ENCODE measurements around the gene STAT2. TPM values are rescaled to one million over a fixed set of nuclear protein-coding genes. Genes with fewer than 3 reads are reported as not detected.

The STAT2 gene
- total and polyA plus RNA-seq, 4 donors = 20.0 to 191 (median 120) TPM

DNA sequence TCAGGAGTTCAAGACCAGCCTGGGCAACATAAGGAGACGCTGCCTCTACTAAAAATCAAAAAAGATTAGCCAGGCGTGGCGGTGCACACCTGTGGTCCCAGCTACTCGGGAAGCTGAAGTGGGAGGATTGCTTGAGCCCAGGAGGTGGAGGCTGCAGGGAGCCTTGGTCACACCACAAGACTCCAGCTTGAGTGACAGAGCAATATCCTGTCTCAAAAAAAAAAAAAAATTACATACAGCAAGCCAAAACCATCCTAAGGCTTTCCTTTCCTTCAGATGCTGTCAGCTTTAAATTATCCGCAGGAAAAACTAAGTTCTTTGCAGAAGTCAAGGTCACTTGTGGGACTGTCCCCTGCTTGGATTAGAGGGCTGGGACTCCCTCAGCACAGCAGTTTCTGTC, 61.1 kb downstream of the STAT2 start:
- peaks cover 0 to 2% of the 10 kb centered on the region in 2 donors for H3K4me1 ChIP-seq (ENCODE audit: control insufficient read depth in 1 of 2, insufficient read depth in 2 of 2, low read length in 2 of 2)
- no peak overlapping the region for H3K27ac ChIP-seq (ENCODE audit: low read depth in 1 of 2, low read length in 2 of 2)
- H3K36me3 ChIP-seq (ENCODE audit: control insufficient read depth in 1 of 2, insufficient read depth in 2 of 2, low read length in 1 of 2) = no peaks in the 10 kb centered on the region
- intact Hi-C loops (cut with DNase I) = no loop called here
- 73 to 74% methylated on average over 5 of the region's 5 CpGs for WGBS, 2 donors
- ATAC-seq (ENCODE audit: low FRiP score) (no peak), DNase-seq (no peak)
- H3K27me3 ChIP-seq (ENCODE audit: control insufficient read depth in 1 of 2, insufficient read depth in 2 of 2, low read length in 1 of 2) = no peaks in the 10 kb centered on the region
- no peak overlapping the region for H3K4me3 ChIP-seq (ENCODE audit: low read length in 2 of 2)
- H3K9me3 ChIP-seq (ENCODE audit: control insufficient read depth, low read length) = no peaks in the 10 kb centered on the region

DNA sequence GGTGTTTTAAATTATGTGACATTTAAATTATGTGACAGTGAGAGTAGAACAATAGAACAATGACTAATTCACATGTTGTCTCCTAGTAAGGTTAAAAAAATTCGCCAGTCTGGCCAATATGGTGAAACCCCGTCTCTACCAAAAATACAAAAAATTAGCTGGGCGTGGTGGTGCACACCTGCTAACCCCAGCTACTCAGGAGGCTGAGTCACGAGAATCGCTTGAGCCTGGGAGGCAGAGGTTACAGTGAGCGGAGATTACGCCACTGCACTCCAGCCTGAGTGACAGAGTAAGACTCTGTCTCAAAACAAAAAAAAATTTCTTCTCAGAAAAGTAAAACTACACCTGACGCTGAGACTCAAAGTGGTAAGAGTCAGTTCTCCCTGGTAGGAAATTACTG, 62.5 kb downstream of the STAT2 start:
- H3K27me3 ChIP-seq (ENCODE audit: control insufficient read depth in 1 of 2, insufficient read depth in 2 of 2, low read length in 1 of 2) = no peaks in the 10 kb centered on the region
- intact Hi-C loops (cut with DNase I) = no loop called here
- no peak overlapping the region for H3K27ac ChIP-seq (ENCODE audit: low read depth in 1 of 2, low read length in 2 of 2)
- peaks cover 0 to 2% of the 10 kb centered on the region in 2 donors for H3K4me1 ChIP-seq (ENCODE audit: control insufficient read depth in 1 of 2, insufficient read depth in 2 of 2, low read length in 2 of 2)
- H3K9me3 ChIP-seq (ENCODE audit: control insufficient read depth, low read length) = no peaks in the 10 kb centered on the region
- no peak for ATAC-seq (ENCODE audit: low FRiP score)
- no peak for DNase-seq
- WGBS, 2 donors = 93 to 95% methylated on average over 8 of the region's 8 CpGs
- no peak overlapping the region for H3K4me3 ChIP-seq (ENCODE audit: low read length in 2 of 2)
- no peaks in the 10 kb centered on the region for H3K36me3 ChIP-seq (ENCODE audit: control insufficient read depth in 1 of 2, insufficient read depth in 2 of 2, low read length in 1 of 2)

DNA sequence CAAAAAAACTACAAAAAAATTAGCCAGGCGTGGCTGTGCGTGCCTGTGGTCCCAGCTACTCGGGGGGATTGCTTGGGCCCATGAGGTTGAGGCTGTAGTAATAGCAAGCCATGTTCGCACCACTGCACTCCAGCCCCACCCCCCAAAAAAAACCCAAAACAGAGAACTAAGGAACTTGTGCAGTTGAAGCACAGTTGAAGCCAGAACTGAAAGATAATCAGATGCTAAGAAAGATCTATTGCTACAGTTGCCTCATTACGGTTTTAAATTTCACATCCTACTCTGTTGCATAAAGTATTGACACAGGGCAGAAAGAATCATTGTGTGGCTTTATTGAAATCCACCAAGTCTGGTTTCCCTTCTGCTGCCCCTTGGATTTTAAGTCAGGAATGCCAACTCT, 63.6 kb downstream of the STAT2 start:
- WGBS, 2 donors = 76 to 78% methylated on average over 5 of the region's 5 CpGs
- ATAC-seq (ENCODE audit: low FRiP score) (no peak), DNase-seq (no peak)
- H3K27me3 ChIP-seq (ENCODE audit: control insufficient read depth in 1 of 2, insufficient read depth in 2 of 2, low read length in 1 of 2) = no peaks in the 10 kb centered on the region
- H3K4me3 ChIP-seq (ENCODE audit: low read length in 2 of 2) = no peak overlapping the region
- no peaks in the 10 kb centered on the region for H3K9me3 ChIP-seq (ENCODE audit: control insufficient read depth, low read length)
- no peak overlapping the region for H3K27ac ChIP-seq (ENCODE audit: low read depth in 1 of 2, low read length in 2 of 2)
- H3K36me3 ChIP-seq (ENCODE audit: control insufficient read depth in 1 of 2, insufficient read depth in 2 of 2, low read length in 1 of 2) = peaks cover 0 to 3% of the 10 kb centered on the region in 2 donors
- intact Hi-C loops (cut with DNase I) = no loop called here
- peaks cover 0 to 2% of the 10 kb centered on the region in 2 donors for H3K4me1 ChIP-seq (ENCODE audit: control insufficient read depth in 1 of 2, insufficient read depth in 2 of 2, low read length in 2 of 2)

DNA sequence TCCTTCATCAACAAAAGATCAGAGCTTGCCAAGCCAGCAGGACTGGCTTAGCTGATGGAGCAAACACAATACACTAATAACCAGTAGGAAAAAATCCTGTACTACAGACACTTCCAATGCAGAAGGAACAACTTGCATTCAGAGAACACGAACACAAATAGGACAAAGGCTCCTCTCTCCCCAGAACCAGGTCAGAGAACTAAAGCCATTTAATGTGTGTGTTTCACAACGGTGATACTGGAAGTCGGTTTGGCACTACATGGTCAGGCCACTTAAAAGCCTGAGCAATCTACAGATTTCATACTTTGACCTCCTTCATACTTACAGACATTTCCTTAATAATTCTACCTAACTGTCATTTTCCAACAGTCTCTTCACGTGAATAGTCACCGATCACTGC, 66.1 kb downstream of the STAT2 start:
- Histone ChIP-seq H3K36me3 (ENCODE audit: control insufficient read depth in 1 of 2, insufficient read depth in 2 of 2, low read length in 1 of 2) (peaks cover 0 to 4% of the 10 kb centered on the region in 2 donors), H3K9me3 (ENCODE audit: control insufficient read depth, low read length) (no peaks in the 10 kb centered on the region), H3K4me1 (ENCODE audit: control insufficient read depth in 1 of 2, insufficient read depth in 2 of 2, low read length in 2 of 2) (peaks cover 0 to 2% of the 10 kb centered on the region in 2 donors), H3K27me3 (ENCODE audit: control insufficient read depth in 1 of 2, insufficient read depth in 2 of 2, low read length in 1 of 2) (no peaks in the 10 kb centered on the region), H3K27ac (ENCODE audit: low read depth in 1 of 2, low read length in 2 of 2) (no peak overlapping the region), H3K4me3 (ENCODE audit: low read length in 2 of 2) (no peak overlapping the region)
- 80 to 81% methylated on average over 5 of the region's 5 CpGs for WGBS, 2 donors
- intact Hi-C loops (cut with DNase I) = no loop called here
- ATAC-seq (ENCODE audit: low FRiP score) (no peak), DNase-seq (no peak)

Other genes starting within 250 kb of the STAT2 start
- gene RPL41, start 243.5 kb downstream of the STAT2 start, total RNA-seq = 1,000 to 10,000 TPM; 2,225 to 2,370 TPM
- gene RPL41, start 243.5 kb downstream of the STAT2 start, polyA plus RNA-seq = 1,000 to 10,000 TPM; 5,850 to 7,278 TPM
- gene ZC3H10, start 241.8 kb downstream of the STAT2 start, total RNA-seq = 1 to 10 TPM; 8.9 to 9.6 TPM
- 1 to 10 TPM; 1.8 to 3.1 TPM for gene ZC3H10, start 241.8 kb downstream of the STAT2 start, polyA plus RNA-seq
- gene ESYT1, start 231.8 kb downstream of the STAT2 start, total RNA-seq = 100 to 1,000 TPM; 103 to 106 TPM
- 10 to 100 TPM; 27.0 to 54.6 TPM for gene ESYT1, start 231.8 kb downstream of the STAT2 start, polyA plus RNA-seq
- 10 to 100 TPM; 30.2 to 34.2 TPM for gene MYL6B, start 207.5 kb downstream of the STAT2 start, total RNA-seq
- gene MYL6B, start 207.5 kb downstream of the STAT2 start, polyA plus RNA-seq = 100 to 1,000 TPM in 1 of 2 donors, 10 to 100 TPM in 1; 66.6 to 101 TPM
- 1,000 to 10,000 TPM; 1,811 to 3,292 TPM for gene MYL6, start 201.7 kb downstream of the STAT2 start, total RNA-seq
- 1,000 to 10,000 TPM; 5,914 to 7,311 TPM for gene MYL6, start 201.7 kb downstream of the STAT2 start, polyA plus RNA-seq
- gene SMARCC2, start 170.6 kb downstream of the STAT2 start, total RNA-seq = 100 to 1,000 TPM; 118 to 140 TPM
- 10 to 100 TPM; 45.0 to 56.2 TPM for gene SMARCC2, start 170.6 kb downstream of the STAT2 start, polyA plus RNA-seq
- gene RNF41, start 138.2 kb downstream of the STAT2 start, total RNA-seq = 10 to 100 TPM; 50.9 to 61.4 TPM
- gene RNF41, start 138.2 kb downstream of the STAT2 start, polyA plus RNA-seq = 10 to 100 TPM; 32.9 to 39.3 TPM
- gene NABP2, start 135.8 kb downstream of the STAT2 start, total RNA-seq = 10 to 100 TPM; 18.6 to 19.7 TPM
- 10 to 100 TPM; 25.7 to 28.6 TPM for gene NABP2, start 135.8 kb downstream of the STAT2 start, polyA plus RNA-seq
- not detected for gene SLC39A5, start 130.1 kb downstream of the STAT2 start, total RNA-seq
- gene SLC39A5, start 130.1 kb downstream of the STAT2 start, polyA plus RNA-seq = 10 to 100 TPM in 1 of 2 donors, 1 to 10 TPM in 1; 1.1 to 21.4 TPM
- gene ANKRD52, start 101.7 kb downstream of the STAT2 start, total RNA-seq = 10 to 100 TPM; 30.5 to 37.9 TPM
- gene ANKRD52, start 101.7 kb downstream of the STAT2 start, polyA plus RNA-seq = 1 to 10 TPM; 4.4 to 9.3 TPM
- 10 to 100 TPM; 11.1 to 11.2 TPM for gene COQ10A, start 93.2 kb downstream of the STAT2 start, total RNA-seq
- 10 to 100 TPM; 11.9 to 18.9 TPM for gene COQ10A, start 93.2 kb downstream of the STAT2 start, polyA plus RNA-seq
- 100 to 1,000 TPM; 103 to 104 TPM for gene CS, start 59.8 kb downstream of the STAT2 start, total RNA-seq
- gene CS, start 59.8 kb downstream of the STAT2 start, polyA plus RNA-seq = 10 to 100 TPM; 49.5 to 56.3 TPM
- 10 to 100 TPM; 72.2 to 92.0 TPM for gene CNPY2, start 44.1 kb downstream of the STAT2 start, total RNA-seq
- 100 to 1,000 TPM in 1 of 2 donors, 10 to 100 TPM in 1; 96.2 to 149 TPM for gene CNPY2, start 44.1 kb downstream of the STAT2 start, polyA plus RNA-seq
- 10 to 100 TPM; 40.1 to 83.5 TPM for gene PAN2, start 26.1 kb downstream of the STAT2 start, total RNA-seq
- gene PAN2, start 26.1 kb downstream of the STAT2 start, polyA plus RNA-seq = 10 to 100 TPM in 1 of 2 donors, 1 to 10 TPM in 1; 6.1 to 73.2 TPM
- under 1 TPM in 1 of 2 donors, not detected in 1; 0.52 TPM for gene IL23A, start 21.2 kb downstream of the STAT2 start, total RNA-seq
- not detected for gene IL23A, start 21.2 kb downstream of the STAT2 start, polyA plus RNA-seq
- gene APOF, start 2.8 kb upstream of the STAT2 start, total RNA-seq = not detected
- gene APOF, start 2.8 kb upstream of the STAT2 start, polyA plus RNA-seq = under 1 TPM in 1 of 2 donors, not detected in 1; 0.50 TPM
- gene TIMELESS, start 89.3 kb upstream of the STAT2 start, total RNA-seq = 1 to 10 TPM; 4.0 to 5.9 TPM
- gene TIMELESS, start 89.3 kb upstream of the STAT2 start, polyA plus RNA-seq = 1 to 10 TPM; 1.8 to 4.6 TPM
- gene MIP, start 94.5 kb upstream of the STAT2 start, total RNA-seq = not detected
- gene MIP, start 94.5 kb upstream of the STAT2 start, polyA plus RNA-seq = not detected
- 1 to 10 TPM; 2.1 to 3.6 TPM for gene SPRYD4, start 108.5 kb upstream of the STAT2 start, total RNA-seq
- 1 to 10 TPM; 1.6 to 1.8 TPM for gene SPRYD4, start 108.5 kb upstream of the STAT2 start, polyA plus RNA-seq
- 1 to 10 TPM in 1 of 2 donors, under 1 TPM in 1; 0.58 to 1.5 TPM for gene GLS2, start 128.1 kb upstream of the STAT2 start, total RNA-seq
- gene GLS2, start 128.1 kb upstream of the STAT2 start, polyA plus RNA-seq = 1 to 10 TPM; 1.0 to 1.4 TPM
- gene RBMS2, start 161.7 kb upstream of the STAT2 start, total RNA-seq = 10 to 100 TPM; 67.4 to 72.0 TPM
- 10 to 100 TPM; 12.5 to 18.2 TPM for gene RBMS2, start 161.7 kb upstream of the STAT2 start, polyA plus RNA-seq